OCI-LY1 (cell line): ENCODE data around the gene NRDE2.
A peak's percentile ranks its signal among the peaks of the same experiment; 100 is the strongest.

Experiments used
- H2AFZ ChIP-seq: fragments of 200-600 bp; sonication (generic), shearing (Covaris generic); 2 replicates; pipeline ENCODE4 v1.6.0; 2014; ENCODE audit warnings: antibody characterized with exemption, mild to moderate bottlenecking, low read length
- H3F3A ChIP-seq: fragments of 200-600 bp; sonication (generic), shearing (Covaris generic); 2 replicates; pipeline ENCODE4 v1.6.0; 2014; ENCODE audit warnings: mild to moderate bottlenecking, antibody characterized with exemption, low read length, moderate library complexity; ENCODE audit not compliant: insufficient read depth
- H3K27ac ChIP-seq: fragments of 200-600 bp; sonication (generic); 2 replicates; pipeline ENCODE4 v1.5.1; 2014; ENCODE audit warnings: low read length, mixed run types, mild to moderate bottlenecking, low read depth; ENCODE audit not compliant: poor library complexity, severe bottlenecking
- H3K27me3 ChIP-seq: fragments of 200-600 bp; sonication (generic); 2 replicates; pipeline ENCODE4 v1.6.0; 2014; ENCODE audit warnings: antibody characterized with exemption, mild to moderate bottlenecking, low read length, moderate library complexity; ENCODE audit not compliant: insufficient read depth
- H3K36me3 ChIP-seq: fragments of 200-600 bp; sonication (generic); 2 replicates; pipeline ENCODE4 v1.6.1; 2014; ENCODE audit warnings: mild to moderate bottlenecking, antibody characterized with exemption, low read length, moderate library complexity, mixed read lengths; ENCODE audit not compliant: insufficient read depth
- H3K4me1 ChIP-seq: fragments of 200-600 bp; sonication (generic); 2 replicates; pipeline ENCODE4 v1.5.1; 2014; ENCODE audit warnings: mild to moderate bottlenecking, low read length, moderate library complexity; ENCODE audit not compliant: insufficient read depth, severe bottlenecking
- H3K4me2 ChIP-seq: fragments of 200-600 bp; sonication (generic), shearing (Covaris generic); 2 replicates; pipeline ENCODE4 v1.6.1; 2014; ENCODE audit warnings: low read length
- H3K4me3 ChIP-seq: fragments of 200-600 bp; sonication (generic); 2 replicates; pipeline ENCODE4 v1.5.1; 2014; ENCODE audit warnings: low read length, low read depth, mild to moderate bottlenecking, mixed read lengths; ENCODE audit not compliant: poor library complexity, severe bottlenecking
- H3K79me2 ChIP-seq: fragments of 200-600 bp; shearing (Covaris generic); 2 replicates; pipeline ENCODE4 v1.6.1; 2016; ENCODE audit warnings: mixed run types, low read length, mixed read lengths; ENCODE audit not compliant: insufficient read depth
- H3K9ac ChIP-seq: fragments of 200-600 bp; sonication (generic), shearing (Covaris generic); 2 replicates; pipeline ENCODE4 v1.6.1; 2014; ENCODE audit warnings: mild to moderate bottlenecking, low read length, mixed read lengths
- H3K9me2 ChIP-seq: fragments of 200-600 bp; sonication (generic), shearing (Covaris generic); 2 replicates; pipeline ENCODE4 v1.6.1; 2014; ENCODE audit warnings: low read depth, mild to moderate bottlenecking, low read length, mixed read lengths
- H3K9me3 ChIP-seq: fragments of 200-600 bp; shearing (Covaris generic); 2 replicates; pipeline ENCODE4 v1.6.1; 2014; ENCODE audit warnings: low read length, mixed read lengths
- H4K20me1 ChIP-seq: fragments of 200-600 bp; sonication (generic), shearing (Covaris generic); 2 replicates; pipeline ENCODE4 v1.6.0; 2016; ENCODE audit warnings: mild to moderate bottlenecking, low read length; ENCODE audit not compliant: insufficient read depth
- EZH2 ChIP-seq: fragments of 200-600 bp; sonication (generic), shearing (Covaris generic); IDR thresholded peaks from 2 replicates; pipeline ENCODE4 v1.8.0; 2017; ENCODE audit warnings: borderline replicate concordance, mixed run types, mild to moderate bottlenecking, antibody characterized with exemption, low read length, moderate library complexity, mixed read lengths
- TF ChIP-seq, protein P1 (sequence below): fragments of 200-600 bp; sonication (generic), shearing (Covaris generic); IDR thresholded peaks from 2 replicates; pipeline ENCODE4 v1.5.1; 2017; ENCODE audit warnings: mild to moderate bottlenecking, antibody characterized with exemption, low read length, moderate library complexity, mixed read lengths

The NRDE2 gene

DNA sequence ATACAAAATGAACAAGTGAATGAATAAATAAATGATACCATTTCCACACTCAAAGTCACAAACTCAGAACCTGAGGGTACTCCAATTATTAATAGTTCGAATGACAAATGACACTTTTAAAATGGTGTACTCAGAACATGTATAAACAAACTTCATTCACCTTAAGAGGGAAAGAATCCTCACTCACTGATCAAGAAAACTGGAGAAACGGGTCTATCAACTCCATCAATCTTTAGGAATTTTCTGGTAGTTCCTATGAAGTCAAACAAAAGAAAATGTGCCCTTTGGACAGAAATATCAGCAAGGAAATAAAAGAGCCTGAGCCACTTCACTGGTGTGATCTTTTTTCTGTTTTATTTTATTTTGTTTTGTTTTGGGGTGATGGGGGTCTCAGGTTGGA is 5.2 kb upstream of the NRDE2 start:
- TF ChIP-seq, protein P1, sequence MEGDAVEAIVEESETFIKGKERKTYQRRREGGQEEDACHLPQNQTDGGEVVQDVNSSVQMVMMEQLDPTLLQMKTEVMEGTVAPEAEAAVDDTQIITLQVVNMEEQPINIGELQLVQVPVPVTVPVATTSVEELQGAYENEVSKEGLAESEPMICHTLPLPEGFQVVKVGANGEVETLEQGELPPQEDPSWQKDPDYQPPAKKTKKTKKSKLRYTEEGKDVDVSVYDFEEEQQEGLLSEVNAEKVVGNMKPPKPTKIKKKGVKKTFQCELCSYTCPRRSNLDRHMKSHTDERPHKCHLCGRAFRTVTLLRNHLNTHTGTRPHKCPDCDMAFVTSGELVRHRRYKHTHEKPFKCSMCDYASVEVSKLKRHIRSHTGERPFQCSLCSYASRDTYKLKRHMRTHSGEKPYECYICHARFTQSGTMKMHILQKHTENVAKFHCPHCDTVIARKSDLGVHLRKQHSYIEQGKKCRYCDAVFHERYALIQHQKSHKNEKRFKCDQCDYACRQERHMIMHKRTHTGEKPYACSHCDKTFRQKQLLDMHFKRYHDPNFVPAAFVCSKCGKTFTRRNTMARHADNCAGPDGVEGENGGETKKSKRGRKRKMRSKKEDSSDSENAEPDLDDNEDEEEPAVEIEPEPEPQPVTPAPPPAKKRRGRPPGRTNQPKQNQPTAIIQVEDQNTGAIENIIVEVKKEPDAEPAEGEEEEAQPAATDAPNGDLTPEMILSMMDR, result no peak
- TF ChIP-seq EZH2, result no peak
- Histone ChIP-seq H4K20me1 (no peaks in the 10 kb centered on the region), H3K36me3 (no peaks in the 10 kb centered on the region), H2AFZ (no peak overlapping the region), H3K9me3 (no peaks in the 10 kb centered on the region), H3K9me2 (no peaks in the 10 kb centered on the region; the same call in 1 of the 2 replicates), H3F3A (no peaks in the 10 kb centered on the region), H3K4me1 (peaks cover 5% of the 10 kb centered on the region), H3K27me3 (no peaks in the 10 kb centered on the region), H3K4me2 (no peak overlapping the region), H3K9ac (no peak overlapping the region), H3K4me3 (no peak overlapping the region), H3K27ac (no peak overlapping the region), H3K79me2 (no peaks in the 10 kb centered on the region)

DNA sequence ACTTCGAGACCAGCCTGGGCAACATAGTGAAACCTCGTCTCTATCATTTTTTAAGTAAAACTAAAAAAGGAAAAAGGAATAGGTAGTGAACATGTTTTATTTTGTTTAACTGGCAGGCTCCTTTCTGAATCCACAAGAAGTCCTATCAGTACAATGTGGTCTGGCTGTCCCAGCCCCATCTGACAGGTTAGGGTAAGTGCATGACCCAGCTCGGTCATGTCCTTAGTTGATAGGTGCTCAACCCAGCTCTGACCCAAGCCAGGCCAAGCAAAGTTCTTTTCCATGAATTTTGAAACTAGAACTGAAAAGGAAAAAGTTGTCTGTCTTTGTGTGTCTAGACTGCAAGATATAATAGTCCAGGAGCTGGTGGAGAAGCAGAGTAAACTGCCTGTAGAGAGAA is 4.7 kb upstream of the NRDE2 start:
- Histone ChIP-seq H3F3A (no peaks in the 10 kb centered on the region), H3K4me2 (no peak overlapping the region), H3K9me3 (no peaks in the 10 kb centered on the region), H4K20me1 (no peaks in the 10 kb centered on the region), H3K9me2 (no peaks in the 10 kb centered on the region; the same call in 1 of the 2 replicates), H3K79me2 (no peaks in the 10 kb centered on the region), H3K27me3 (no peaks in the 10 kb centered on the region), H3K4me1 (peaks cover 5% of the 10 kb centered on the region), H3K27ac (no peak overlapping the region), H3K9ac (no peak overlapping the region), H3K4me3 (no peak overlapping the region), H3K36me3 (no peaks in the 10 kb centered on the region), H2AFZ (no peak overlapping the region)
- TF ChIP-seq EZH2, result no peak
- TF ChIP-seq, protein P1, result no peak

DNA sequence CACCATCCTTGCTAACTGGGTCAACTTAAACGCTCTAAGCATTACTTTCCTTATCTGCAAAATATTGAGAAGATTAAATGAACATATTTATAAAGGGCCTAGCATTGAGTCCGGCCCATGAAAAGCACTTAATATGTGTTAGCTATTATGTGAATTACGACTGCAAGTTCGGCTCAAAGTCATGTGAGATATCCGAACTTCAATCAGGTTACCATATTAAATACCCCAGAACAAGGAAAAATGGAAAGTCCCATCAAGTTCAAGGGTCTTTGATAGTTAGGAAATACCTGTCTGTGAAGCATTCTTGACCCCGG is 487 bp upstream of the NRDE2 start:
- H3K36me3 ChIP-seq, result no peaks in the 10 kb centered on the region
- H2AFZ ChIP-seq, result peak overlapping the region; percentile 9; the same call in 1 of the 2 replicates
- no peak overlapping the region for H3K9ac ChIP-seq
- no peak overlapping the region for H3K27ac ChIP-seq
- peak overlapping the region; percentile 82 for H3K4me2 ChIP-seq
- no peak for TF ChIP-seq EZH2
- TF ChIP-seq, protein P1, result no peak
- peak overlapping the region; percentile 75 for H3K4me3 ChIP-seq
- no peaks in the 10 kb centered on the region for H3K9me3 ChIP-seq
- H3K27me3 ChIP-seq, result no peaks in the 10 kb centered on the region
- no peaks in the 10 kb centered on the region for H4K20me1 ChIP-seq
- H3K4me1 ChIP-seq, result peaks cover 16% of the 10 kb centered on the region
- H3K79me2 ChIP-seq, result peaks cover 25% of the 10 kb centered on the region
- no peaks in the 10 kb centered on the region for H3F3A ChIP-seq
- H3K9me2 ChIP-seq, result no peaks in the 10 kb centered on the region; the same call in 1 of the 2 replicates
